Islet of Langerhans (tissue), 1 donor: Measurements from ENCODE around the gene ENPEP.
"Not testable (repeated sequence)": the region's sequence is repeated elsewhere in the genome, so short reads cannot be mapped to it uniquely, and the experiment has no call there.

ENCODE experiments used
- FAIRE-seq: peaks from one replicate; lab custom pipeline; 2011; peaks lifted over from hg19 to GRCh38; lab: Jason Lieb, UNC

ENPEP gene, protein sequence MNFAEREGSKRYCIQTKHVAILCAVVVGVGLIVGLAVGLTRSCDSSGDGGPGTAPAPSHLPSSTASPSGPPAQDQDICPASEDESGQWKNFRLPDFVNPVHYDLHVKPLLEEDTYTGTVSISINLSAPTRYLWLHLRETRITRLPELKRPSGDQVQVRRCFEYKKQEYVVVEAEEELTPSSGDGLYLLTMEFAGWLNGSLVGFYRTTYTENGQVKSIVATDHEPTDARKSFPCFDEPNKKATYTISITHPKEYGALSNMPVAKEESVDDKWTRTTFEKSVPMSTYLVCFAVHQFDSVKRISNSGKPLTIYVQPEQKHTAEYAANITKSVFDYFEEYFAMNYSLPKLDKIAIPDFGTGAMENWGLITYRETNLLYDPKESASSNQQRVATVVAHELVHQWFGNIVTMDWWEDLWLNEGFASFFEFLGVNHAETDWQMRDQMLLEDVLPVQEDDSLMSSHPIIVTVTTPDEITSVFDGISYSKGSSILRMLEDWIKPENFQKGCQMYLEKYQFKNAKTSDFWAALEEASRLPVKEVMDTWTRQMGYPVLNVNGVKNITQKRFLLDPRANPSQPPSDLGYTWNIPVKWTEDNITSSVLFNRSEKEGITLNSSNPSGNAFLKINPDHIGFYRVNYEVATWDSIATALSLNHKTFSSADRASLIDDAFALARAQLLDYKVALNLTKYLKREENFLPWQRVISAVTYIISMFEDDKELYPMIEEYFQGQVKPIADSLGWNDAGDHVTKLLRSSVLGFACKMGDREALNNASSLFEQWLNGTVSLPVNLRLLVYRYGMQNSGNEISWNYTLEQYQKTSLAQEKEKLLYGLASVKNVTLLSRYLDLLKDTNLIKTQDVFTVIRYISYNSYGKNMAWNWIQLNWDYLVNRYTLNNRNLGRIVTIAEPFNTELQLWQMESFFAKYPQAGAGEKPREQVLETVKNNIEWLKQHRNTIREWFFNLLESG

DNA sequence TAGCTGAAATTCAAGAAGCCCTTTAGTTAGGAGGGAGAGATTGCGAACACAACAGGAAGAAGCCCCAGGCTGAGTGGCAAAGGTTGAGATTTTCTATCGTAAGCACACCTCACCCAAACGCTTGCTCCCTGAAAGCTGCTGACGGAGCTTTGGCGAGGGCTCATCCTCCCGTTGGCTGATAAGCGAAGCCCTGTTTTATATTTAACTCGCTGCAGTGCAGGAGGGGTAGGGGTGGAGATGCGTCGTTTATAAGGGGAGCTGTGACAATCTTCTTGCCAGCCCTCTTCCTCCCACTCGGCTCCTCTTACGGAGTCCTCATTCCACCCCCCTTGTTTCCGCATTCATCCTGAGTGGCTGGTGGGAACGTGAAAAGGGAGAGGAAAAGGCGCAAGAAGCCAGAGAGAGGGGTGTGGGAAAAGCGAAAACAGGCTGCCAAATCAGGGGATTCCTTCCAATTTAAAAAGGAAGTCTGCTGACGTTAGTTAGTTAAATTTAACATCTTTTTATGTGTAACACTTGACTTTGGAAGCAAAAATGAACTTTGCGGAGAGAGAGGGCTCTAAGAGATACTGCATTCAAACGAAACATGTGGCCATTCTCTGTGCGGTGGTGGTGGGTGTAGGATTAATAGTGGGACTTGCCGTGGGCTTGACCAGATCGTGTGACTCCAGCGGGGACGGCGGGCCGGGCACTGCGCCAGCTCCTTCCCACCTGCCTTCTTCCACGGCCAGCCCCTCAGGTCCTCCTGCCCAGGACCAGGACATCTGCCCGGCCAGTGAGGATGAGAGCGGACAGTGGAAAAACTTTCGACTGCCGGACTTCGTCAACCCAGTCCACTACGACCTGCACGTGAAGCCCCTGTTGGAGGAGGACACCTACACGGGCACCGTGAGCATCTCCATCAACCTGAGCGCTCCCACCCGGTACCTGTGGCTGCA lies at the start of gene ENPEP:
ENPEP (plus strand) TSS at position 275 of the 938 bp plus-strand sequence; CDS start at position 535, 260 bp downstream.
- no peak for FAIRE-seq

DNA sequence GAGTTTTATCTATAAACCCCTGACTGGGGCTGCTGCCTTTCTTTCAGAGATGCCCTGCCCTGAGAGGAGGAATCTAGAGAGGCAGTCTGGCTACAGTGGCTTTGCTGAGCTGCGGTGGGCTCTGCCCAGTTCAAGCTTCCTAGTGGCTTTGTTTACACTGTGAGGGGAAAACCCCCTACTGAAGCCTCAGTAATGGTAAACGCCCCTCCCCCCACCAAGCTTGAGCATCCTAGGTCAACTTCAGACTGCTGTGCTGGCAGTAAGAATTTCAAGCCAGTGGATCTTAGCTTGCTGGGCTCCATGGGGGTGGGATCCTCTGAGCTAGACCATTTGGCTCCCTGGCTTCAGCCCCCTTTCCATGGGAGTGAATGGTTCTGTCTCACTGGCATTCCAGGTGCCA lies 44.1 kb upstream of the ENPEP start:
- FAIRE-seq, result not testable (repeated sequence)

DNA sequence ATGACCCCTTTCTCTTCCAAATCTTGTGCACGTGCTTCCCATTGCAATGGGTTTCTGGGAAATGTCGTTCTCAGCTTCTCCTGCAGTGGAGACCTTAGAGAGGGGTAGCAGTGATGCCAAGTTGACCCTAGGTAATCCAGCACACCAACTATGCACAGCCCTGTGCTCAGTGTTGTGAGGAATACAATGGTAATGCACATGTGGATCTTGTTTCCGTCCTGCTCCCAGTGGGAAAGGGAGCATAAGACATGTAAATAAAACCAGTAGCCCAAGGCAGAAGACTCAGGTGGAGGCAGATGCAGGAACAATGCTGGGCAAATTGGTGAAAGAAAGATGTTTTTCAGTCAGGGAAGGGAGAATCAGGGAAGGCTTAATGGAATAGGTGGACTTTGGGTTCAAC lies 38.7 kb upstream of the ENPEP start:
- FAIRE-seq, result not testable (repeated sequence)

DNA sequence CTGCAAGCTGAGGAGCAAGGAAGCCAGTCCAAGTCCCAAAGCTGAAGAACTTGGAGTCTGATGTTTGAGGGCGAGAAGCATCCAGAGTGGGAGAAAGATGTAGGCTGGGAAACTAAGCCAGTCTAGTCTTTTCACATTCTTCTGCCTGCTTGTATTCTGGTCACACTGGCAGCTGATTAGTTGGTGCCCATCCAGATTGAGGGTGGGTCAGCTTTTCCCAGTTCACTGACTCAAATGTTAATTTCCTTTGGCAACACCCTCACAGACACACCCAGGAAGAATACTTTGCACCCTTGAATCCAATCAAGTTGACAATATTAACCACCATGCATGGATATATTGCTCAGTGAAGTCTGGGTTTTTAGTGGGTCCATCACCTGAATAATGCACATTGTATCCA lies 36.7 kb upstream of the ENPEP start:
- FAIRE-seq, result not testable (repeated sequence)

DNA sequence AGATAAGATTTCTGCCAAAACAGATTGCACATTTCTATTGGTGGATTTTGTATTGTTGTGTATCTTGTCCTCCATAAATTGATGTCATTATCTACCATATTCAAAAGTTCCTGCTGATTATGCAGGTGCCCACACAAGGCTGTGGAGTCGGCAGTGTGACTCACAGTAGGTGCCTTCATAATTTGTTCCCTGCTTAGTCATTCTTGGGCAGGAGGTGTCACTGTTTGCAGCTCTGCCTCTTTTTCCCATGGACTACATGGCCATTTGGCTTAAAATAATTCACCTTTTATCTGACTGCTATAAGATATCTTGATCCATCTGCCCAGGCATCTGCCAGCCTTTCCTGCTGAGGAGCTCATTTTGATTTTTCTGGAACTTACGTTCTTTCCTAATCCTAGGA lies 33.6 kb upstream of the ENPEP start:
- no peak for FAIRE-seq

DNA sequence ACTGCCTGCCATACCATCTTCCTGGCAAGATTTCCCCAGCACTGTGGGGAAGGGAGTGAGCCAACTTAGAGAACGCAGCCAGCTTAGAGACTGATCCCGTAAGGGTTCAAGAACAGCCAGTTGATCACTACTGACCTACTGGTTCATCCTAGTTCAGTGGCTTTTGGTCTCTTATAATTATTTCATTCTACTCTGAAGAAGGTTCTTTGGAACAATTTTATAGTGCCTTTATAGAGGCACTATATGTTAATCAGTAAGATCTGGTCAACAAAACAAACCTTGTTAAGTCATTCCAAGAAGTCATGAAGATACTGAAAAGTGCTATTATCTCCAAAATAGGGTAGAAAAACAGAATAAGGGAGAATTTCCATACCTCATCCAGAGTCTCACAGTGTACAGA lies 33.2 kb upstream of the ENPEP start:
- FAIRE-seq, result no peak

DNA sequence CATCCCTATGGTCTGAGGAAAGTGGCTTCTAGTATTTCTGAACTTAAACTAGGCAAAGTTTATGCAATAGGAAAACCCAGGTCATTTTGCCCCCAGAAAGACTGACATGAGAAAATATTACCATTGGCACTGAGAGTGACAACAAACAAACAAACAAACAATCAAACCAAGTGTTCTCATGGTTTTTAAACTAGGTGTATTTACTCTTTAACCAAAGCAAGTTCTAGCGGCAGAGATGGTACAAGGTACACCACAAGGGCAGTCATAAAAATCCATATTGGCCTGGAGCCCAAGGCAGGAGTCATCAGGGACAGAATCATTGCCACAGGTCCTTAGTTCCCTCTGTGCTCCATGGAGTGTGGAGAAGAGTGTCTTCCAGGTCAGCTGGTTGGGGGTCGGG lies 26.0 kb upstream of the ENPEP start:
- FAIRE-seq, result no peak

DNA sequence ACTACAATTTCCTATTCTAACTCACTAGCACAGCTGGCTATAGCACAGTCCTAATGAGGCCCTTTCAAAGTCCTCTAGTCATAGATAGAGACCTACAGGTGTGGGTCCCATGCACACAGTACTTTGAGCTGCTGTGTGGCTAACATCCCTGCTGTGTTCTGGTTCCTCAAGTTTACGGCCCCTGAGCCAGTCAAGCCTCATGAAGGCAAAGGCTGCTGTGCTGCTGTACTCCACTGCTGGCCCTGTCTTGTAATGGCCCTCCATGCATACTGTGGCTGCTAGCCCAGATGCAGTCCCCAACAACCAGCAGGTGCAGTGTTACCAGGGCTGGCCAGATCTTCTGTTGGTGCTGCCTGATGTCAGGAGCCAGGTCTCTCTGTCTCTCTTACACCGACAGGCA lies 23.4 kb upstream of the ENPEP start:
- no peak for FAIRE-seq

DNA sequence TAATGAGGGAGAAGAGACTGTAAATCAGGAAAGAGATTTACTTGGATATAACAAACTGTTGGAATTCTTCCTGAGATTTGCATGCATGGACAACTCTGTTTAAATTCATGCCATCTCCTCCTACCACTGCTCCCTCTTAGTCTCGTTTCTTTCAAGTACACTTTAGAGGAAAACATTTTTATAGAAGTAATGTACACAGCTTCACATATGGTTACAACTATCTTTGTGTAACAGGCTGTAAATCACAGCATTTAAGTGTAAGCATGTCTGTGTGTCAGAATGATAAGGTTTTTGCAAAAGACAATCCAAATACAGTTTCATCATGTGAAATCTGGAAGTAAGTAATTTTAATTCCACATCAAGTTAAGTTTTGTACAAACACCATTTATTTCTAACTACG lies 21.5 kb upstream of the ENPEP start:
- no peak for FAIRE-seq

DNA sequence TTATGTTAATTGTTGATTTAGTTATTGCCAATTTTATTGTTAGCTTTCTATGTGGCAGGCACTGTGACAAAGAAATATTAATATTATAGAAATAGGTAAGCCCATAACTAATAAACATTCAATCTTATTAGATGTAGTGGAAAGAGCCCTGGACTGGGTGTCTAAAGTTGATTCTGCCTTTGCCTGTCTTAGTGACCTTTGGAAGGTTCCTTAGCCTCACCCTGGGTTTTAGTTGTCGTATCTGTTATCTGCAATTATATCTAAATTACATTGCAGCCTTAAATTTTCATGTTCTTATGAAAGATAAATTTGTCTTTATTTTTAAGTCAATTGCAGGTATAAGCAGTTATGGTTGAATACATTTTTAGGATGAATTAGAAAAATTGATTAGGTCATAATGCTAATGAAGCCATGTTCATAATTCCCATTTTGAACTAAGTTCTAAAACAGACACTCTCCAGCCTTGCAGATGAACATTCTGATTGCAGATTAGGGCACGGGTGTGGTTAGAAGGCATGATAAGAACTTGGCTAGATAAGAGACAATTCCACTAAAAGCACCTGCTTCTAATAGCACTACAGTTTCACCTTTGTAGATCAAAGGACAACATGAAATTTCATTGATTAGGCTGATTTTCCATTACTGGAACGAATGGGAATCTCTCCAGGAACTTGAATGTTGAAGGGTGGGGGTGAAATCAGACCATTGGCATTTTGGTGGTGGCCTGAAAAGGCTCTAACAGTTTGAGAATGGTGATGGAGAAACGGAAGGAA lies 17.3 kb upstream of the ENPEP start:
- FAIRE-seq, result no peak

DNA sequence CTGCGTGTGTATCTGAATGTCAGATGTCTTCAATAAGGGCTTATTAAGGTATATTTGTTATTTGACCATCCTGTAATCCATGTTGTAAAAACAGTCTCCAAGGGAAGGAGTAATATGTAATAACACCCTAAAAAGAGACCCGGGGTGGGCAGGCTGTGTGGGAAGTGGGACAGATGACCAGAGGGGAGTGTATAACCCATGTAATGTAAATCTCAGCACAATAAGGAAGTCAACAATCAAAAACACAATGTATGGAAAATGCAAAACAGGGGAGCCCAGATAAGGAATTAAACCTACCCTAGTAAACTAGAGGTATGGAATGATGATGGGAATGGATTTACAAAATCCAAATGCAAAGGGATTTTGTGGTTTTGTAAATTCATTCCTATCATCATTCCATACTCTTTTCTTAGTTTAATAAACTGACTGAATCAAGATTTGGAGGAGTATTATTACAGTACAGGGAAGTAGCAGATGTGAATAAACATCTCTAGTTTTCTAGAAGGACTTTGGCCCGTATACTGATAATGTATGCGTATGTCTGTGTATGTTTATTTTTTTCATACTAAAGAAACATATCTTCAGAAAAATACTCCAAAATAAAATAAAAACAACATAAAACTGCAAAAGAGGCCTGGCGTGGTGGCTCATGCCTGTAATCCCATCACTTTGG lies 15.7 kb upstream of the ENPEP start:
- no peak for FAIRE-seq

DNA sequence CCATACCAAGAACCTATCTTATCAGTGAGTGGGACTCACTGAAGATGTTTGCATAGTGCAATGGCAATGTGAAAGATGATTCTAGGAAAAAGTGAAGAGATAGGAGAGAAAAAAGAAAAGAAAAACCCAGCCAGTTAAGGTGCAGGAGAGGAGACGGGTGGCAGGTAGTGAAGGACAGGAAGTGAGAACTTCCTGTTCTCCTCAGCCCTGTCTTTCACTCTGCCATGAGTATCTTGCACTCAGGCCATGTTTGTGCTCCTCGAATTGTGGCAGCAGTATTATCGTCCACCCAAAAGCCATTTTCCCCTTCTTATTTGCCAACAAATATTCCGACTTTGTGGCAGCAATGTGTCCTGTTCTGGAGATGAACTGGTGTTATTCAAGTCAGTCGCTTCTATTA lies 8.6 kb upstream of the ENPEP start:
- no peak for FAIRE-seq

DNA sequence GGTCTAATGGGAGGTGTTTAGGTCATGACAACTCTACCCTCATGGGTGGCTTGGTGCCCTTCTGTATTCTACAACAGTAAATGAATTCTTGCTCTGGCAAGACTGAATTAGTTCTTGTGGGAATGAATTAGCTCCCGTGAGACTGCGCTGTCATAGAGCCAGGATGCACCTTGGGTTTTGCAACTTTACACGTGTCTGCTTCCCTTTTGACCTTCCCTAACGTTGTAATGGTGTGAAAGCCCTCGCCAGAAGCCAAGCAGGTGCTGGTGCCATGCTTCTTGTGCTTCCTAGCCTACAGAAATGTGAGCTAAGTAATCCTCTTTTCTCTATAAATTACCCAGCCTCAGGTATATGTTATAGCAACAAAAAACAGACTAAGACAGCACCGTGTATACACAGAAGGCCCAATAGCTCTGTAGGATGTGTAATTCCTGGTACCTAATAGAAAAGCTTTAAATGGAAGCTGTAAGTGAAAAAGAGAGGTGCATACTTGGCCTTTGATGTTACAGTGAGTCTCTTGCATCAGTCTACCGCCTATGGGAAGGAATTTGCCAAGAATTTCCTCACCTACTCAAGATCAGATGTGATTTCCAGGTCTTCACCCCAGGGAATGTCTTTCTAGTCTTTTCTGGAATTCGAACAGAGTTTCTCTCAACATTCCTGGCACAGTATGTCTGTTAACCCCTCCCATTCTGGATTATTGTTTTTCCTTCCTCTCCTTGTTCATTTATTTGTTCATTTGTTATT lies 3.2 kb upstream of the ENPEP start:
- no peak for FAIRE-seq

DNA sequence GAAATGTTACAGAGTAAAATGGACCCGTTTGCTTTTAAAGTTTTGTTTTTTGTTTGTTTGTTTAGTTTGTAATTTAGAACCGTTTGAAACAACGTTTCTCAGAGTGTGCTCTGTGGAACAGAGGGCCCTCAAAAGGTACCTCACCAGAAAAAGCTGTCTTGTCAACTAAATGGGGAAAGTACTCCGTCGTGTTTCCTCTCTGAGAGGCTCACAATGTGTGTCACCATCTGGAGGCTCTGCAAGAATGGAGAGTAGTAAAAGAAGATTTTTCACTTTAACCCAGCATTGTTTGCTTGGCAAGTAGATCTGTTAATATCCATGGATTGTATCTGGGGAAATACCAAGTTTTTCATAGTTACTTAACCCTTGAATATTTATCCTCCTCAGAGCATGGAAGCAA lies 1.5 kb upstream of the ENPEP start:
- FAIRE-seq, result no peak

DNA sequence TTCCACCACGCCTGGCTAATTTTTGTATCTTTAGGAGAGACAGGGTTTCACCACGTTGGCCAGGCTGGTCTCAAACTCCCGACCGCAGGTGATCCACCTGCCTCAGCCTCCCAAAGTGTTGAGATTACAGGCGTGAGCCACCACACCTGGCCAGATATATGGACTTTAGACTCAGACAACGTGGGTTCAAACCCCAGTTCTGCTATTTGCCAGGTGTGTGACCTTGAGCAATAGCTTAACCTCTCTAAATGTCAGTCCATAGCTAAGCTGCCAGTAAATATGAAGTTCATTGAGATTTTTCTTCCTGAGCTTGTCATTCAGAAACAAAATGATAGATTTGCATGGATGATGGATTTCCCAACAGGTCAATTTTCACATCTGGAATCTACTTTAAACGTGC lies 875 bp upstream of the ENPEP start:
- not testable (repeated sequence) for FAIRE-seq

DNA sequence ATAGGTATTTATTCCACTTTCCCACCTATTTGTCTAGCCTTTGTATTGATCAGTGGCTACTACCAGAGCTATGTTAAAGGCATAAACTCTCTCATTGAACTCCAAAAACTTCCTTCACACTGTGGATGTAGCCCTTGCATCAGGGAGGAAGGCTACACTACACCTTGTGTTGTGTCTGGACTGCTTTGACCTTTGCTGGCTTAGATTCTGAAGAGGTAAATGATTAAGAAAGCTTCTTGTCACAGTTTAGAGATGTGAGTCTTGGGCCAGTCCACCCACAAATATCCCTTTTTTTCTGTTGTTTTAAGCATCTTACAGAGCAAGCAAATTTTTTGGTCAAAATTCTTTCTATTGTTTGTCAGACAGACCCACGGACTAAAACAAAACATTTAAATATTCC lies 1.9 kb downstream of the ENPEP start:
- no peak for FAIRE-seq

DNA sequence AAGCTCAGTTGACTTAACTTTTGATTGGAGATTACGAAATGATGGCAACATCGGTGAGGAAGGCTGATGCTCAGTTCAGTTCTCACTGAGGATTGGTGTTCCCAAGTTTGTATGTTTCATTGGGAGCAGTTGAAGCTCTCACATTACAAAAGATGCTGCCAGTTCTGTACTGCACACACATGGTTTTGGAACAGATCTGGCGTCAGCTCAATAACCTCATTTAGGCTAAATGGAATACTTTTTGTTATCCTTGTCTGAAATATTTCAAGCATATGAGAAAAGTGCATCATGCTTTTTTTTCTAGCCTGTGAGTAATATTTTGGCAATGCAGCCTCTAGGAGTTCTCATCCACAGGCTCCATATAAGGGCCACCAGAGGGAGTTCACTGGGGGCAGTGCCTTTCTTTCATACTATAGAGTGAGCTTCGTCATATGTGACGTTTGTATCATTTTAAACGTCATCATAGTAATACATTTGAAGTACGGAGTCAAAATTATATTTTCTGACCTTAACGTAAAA lies 4.1 kb downstream of the ENPEP start:
- FAIRE-seq, result no peak

DNA sequence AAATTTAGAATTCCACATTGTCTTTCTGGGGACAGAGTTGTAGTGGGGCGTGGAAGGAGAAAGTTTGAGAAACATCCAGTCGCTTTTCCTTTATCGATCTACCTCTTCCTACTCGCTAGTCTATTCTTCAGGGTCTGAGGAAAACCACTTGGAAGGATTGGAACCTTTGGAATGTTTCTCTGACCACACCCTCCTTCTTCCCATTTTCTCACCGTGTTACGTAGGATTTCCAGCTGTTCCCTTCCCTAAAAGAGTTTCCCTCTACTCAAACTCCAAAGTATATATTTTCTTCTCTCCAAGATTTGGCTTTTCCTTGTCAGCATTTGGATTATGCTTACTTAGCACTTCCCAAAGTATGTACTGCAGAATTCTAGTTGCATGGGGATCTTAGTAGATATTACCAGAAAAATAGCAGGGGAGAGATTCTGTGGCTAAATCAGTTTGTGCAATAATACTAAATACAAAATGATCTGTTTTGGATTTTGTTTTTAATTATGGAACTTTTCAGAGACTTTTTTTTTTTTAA lies 4.9 kb downstream of the ENPEP start:
- FAIRE-seq, result no peak

DNA sequence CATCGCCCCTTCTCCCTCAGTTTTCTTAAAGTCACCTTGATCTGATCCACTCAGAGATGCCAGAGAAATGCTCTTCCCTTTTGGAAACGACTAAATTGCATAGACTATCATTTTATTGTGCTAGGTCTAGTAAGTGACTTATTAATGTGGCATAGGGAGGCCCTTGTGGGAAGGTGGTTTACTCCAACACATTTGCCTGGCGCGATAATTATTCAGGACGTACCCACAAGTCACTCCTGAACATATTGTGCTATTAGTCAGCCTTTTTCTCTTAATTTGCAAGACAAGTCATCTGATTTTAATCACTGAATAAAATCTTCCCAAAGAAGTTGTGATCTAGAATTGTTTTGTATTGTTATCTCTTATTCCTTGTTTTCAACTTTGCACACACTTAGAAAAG lies 7.6 kb downstream of the ENPEP start:
- no peak for FAIRE-seq

DNA sequence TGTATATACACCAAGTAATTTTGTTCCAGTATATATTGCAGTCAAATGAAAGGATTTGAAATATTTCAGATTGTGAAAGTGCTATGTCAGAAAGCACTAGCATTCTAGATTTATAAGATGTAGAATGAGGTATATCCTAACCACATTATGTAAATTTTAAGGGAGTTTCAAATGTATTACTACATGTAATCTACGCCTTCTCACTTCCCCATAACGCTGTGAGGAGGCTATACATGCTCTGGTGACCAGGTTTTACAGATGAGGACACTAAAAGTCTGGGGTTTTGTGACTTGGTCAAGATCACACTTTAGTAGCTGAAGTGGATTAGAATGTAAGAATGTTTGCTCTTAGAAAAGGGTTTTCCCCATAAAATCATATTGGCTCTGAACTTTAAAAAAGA lies 8.1 kb downstream of the ENPEP start:
- no peak for FAIRE-seq
